ENCODE data around the gene PRKAA1. TPM values are rescaled to one million over a fixed set of nuclear protein-coding genes. Genes with fewer than 3 reads are reported as not detected.

PRKAA1 gene
- total and polyA plus RNA-seq, 3 experiments from 2014 or later: 46.7 to 79.4 (median 73.3) TPM

DNA sequence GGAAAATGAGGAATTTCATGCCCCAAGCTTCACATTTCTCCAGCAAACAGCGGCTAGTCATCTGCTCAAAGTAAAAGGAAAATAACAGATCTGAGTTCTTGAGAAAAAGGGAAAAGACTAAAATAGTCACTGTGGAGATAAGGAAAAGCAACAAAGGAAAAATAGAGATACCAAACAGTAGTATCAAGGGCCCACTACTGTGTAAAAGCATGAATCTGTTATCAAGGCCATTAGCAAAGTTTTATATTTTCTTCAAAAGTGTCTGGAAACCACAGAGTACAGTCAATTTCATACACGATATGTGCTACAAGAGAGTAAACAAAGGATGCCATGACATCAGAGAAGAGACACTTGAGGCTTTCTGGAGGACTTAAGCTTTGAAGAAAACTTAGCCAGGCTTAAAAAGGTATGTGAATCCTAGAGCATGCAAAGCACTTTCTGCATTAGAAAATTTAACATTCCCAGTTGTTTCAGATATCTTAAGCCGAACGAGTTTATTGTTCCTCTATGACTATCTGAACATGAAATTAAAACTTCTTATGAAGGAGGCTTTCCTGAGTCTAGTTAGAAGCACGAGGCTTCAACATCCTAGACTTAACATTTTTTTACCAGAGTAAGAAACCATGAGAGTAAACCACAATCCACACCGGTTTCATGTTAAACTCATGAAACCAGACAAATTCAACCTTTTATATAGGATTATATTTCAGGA is 43.6 kb downstream of the PRKAA1 start:
- Mint-ChIP-seq H3K4me3 (no peak overlapping the region), H3K27ac (no peak overlapping the region), H3K27me3 (no peaks in the 10 kb centered on the region), H3K4me1 (peaks cover 12 to 29% (median 16%) of the 10 kb centered on the region in 3 donors), H3K36me3 (peaks cover 0 to 23% (median 10%) of the 10 kb centered on the region in 3 donors), H3K9me3 (no peaks in the 10 kb centered on the region)
- H3K9me3 ChIP-seq (ENCODE audit: low read length): no peaks in the 10 kb centered on the region
- peak in 2 of 5 donors; percentile 47 to 59 for DNase-seq
- H3K36me3 ChIP-seq (ENCODE audit: insufficient read depth, low read length): no peaks in the 10 kb centered on the region
- H3K4me3 ChIP-seq (ENCODE audit: low read length): peak overlapping the region; percentile 93
- no peaks in the 10 kb centered on the region for H3K27me3 ChIP-seq (ENCODE audit: insufficient read depth, low read length, poor library complexity, severe bottlenecking)
- ChIA-PET POLR2A (interaction anchor here (1.1 kb wide), 1 partner anchor 81 kb away, joined by 3 read pairs; the partner anchor contains the start of gene RPL37), CTCF (interaction anchor here (1.0 to 2.1 kb wide), 3 partner anchors 8 to 44 kb away, joined by 3 to 6 read pairs (median 4); partner anchors contain the start of gene PRKAA1)
- peak overlapping the region; percentile 89 for H3K27ac ChIP-seq (ENCODE audit: low read depth, low read length)
- H3K4me1 ChIP-seq (ENCODE audit: insufficient read depth, low read length): peaks cover 14% of the 10 kb centered on the region

DNA sequence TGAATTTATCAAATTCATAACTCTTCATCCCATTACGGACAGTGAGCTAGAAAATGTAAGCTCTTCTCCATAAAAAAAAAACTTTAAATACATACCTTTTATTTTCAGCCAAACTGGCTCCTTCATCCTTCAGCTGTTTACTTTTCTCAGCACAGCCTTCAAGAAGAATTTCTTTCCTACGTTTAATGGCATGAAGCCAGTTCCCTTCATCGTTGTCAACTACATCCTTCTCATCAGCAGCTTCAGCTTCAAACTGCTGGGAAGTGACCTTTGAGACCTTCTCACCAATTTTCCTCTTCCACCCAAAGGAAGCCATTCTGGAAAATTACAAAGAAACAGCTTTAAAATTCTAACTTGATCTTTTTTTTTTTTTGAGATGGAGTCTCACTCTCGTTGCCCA is 51.5 kb downstream of the PRKAA1 start:
- no peaks in the 10 kb centered on the region for H3K27me3 Mint-ChIP-seq
- POLR2A ChIA-PET: interaction anchor here (0.7 kb wide), 1 partner anchor 389 kb away, joined by 3 read pairs; no protein-coding TSS in a partner anchor

DNA sequence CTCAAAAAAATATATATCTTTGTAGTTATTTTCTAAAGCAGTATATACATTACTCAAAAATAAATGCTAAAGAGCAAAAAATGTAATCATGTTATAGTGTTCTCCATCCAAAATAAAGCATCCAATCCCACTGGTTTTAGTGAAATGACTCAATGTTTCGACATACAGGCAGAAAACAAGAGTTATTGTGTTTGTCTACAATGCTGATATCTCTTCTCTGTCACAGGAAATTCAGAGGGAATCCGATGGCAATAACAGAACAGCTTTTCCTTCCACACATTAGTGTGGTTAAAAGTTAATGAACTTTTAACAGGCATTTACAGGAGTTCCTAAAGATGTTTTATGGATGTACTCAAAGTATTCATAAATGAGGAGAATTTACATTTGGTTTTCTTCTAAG is 54.4 kb downstream of the PRKAA1 start:
- Histone ChIP-seq H3K36me3 (ENCODE audit: insufficient read depth, low read length) (peaks cover 10% of the 10 kb centered on the region), H3K9me3 (ENCODE audit: low read length) (no peaks in the 10 kb centered on the region), H3K27me3 (ENCODE audit: insufficient read depth, low read length, poor library complexity, severe bottlenecking) (no peaks in the 10 kb centered on the region), H3K27ac (ENCODE audit: low read depth, low read length) (no peak overlapping the region), H3K4me3 (ENCODE audit: low read length) (no peak overlapping the region), H3K4me1 (ENCODE audit: insufficient read depth, low read length) (no peaks in the 10 kb centered on the region)
- Mint-ChIP-seq H3K4me1 (peaks cover 15 to 35% (median 31%) of the 10 kb centered on the region in 3 donors), H3K4me3 (no peak overlapping the region), H3K36me3 (peaks cover 21 to 60% (median 22%) of the 10 kb centered on the region in 3 donors), H3K9me3 (peaks cover 2 to 12% (median 8%) of the 10 kb centered on the region in 5 donors), H3K27me3 (no peaks in the 10 kb centered on the region), H3K27ac (peak overlapping the region in 1 of 8 donors; percentile 17)
- POLR2A ChIA-PET: no interaction called here
- no peak for DNase-seq
- CTCF ChIA-PET: no interaction called here

More for the DNA sequence above, 51.5 kb downstream of the PRKAA1 start:
- Mint-ChIP-seq H3K4me1 (peaks cover 24 to 56% (median 52%) of the 10 kb centered on the region in 3 donors), H3K36me3 (peaks cover 4 to 46% (median 7%) of the 10 kb centered on the region in 3 donors), H3K4me3 (no peak overlapping the region), H3K9me3 (no peaks in the 10 kb centered on the region), H3K27ac (peak overlapping the region in 1 of 8 donors; percentile 77)
- DNase-seq: no peak
- no peaks in the 10 kb centered on the region for H3K9me3 ChIP-seq (ENCODE audit: low read length)
- H3K4me3 ChIP-seq (ENCODE audit: low read length): no peak overlapping the region
- CTCF ChIA-PET: interaction anchor here (0.8 to 1.5 kb wide), 3 partner anchors 8 to 852 kb away, joined by 3 to 6 read pairs (median 3); partner anchors contain the start of gene TTC33
- peaks cover under 1% of the 10 kb centered on the region for H3K36me3 ChIP-seq (ENCODE audit: insufficient read depth, low read length)
- no peaks in the 10 kb centered on the region for H3K27me3 ChIP-seq (ENCODE audit: insufficient read depth, low read length, poor library complexity, severe bottlenecking)
- H3K4me1 ChIP-seq (ENCODE audit: insufficient read depth, low read length): no peaks in the 10 kb centered on the region
- H3K27ac ChIP-seq (ENCODE audit: low read depth, low read length): no peak overlapping the region

DNA sequence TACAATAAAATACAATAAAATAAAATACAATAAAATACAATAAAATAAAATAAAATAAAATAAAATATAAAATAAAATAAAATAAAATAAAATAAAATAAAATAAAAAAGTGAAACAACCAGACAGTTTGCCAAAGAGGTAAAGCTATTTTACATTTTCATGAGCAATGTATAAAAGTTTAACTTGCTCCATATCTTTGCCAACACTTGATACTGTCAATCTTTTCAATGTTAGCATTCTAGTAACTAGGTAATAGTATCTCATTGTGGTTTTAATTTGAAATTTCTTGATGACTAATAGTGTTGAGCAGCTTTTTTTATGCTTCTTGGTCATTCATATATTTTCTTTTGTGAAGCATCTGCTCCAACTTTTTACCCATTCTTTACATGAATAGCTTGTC is 59.7 kb downstream of the PRKAA1 start:
- H3K36me3 ChIP-seq (ENCODE audit: insufficient read depth, low read length): peaks cover 10% of the 10 kb centered on the region
- POLR2A ChIA-PET: no interaction called here

DNA sequence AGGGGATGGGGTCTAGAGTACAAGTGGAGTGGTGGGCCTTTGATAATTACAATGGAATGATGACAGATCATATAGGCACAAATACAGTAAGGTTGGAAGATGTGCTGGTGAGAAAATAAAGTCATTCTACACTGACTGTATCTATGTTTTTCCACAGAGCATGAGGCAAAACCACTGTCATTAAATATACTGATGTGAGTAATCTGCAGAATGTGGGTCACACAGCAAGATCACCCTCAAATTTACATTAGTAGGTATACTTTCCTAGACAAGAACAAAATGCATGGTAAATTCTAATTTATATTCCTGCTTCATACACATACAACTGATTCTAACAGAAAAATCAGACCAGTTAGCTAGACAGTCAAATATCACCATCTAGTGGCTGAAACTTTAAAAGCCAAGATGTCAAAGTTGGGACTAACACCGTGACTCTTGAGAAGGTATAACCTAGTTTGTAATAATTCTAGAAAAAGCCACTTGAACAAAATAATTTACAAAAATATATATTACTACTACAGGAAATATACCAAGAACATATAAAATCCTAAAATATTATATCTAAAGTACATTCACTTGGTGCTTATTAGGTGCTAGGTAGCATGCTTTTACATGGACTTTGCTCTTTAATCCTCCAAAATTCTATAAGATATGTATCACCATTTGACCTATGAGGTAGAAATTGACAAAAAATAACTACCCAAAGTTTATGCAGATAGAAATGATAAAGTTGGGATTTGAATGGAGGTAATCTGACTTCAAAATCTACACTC is 61.9 kb downstream of the PRKAA1 start:
- peak in 2 of 5 donors; percentile 36 to 44 for DNase-seq
- H3K9me3 Mint-ChIP-seq: peaks cover 2 to 12% (median 8%) of the 10 kb centered on the region in 5 donors
- Histone ChIP-seq H3K36me3 (ENCODE audit: insufficient read depth, low read length) (peaks cover 5% of the 10 kb centered on the region), H3K4me1 (ENCODE audit: insufficient read depth, low read length) (no peaks in the 10 kb centered on the region), H3K9me3 (ENCODE audit: low read length) (no peaks in the 10 kb centered on the region), H3K4me3 (ENCODE audit: low read length) (no peak overlapping the region), H3K27ac (ENCODE audit: low read depth, low read length) (no peak overlapping the region), H3K27me3 (ENCODE audit: insufficient read depth, low read length, poor library complexity, severe bottlenecking) (no peaks in the 10 kb centered on the region)
- H3K4me1 Mint-ChIP-seq: peaks cover 10 to 28% (median 28%) of the 10 kb centered on the region in 3 donors
- H3K27me3 Mint-ChIP-seq: no peaks in the 10 kb centered on the region
- ChIA-PET CTCF (interaction anchor here (2.4 kb wide), 1 partner anchor 11 kb away, joined by 9 read pairs; no protein-coding TSS in a partner anchor), POLR2A (no interaction called here)
- no peak overlapping the region for H3K4me3 Mint-ChIP-seq
- H3K27ac Mint-ChIP-seq: no peak overlapping the region
- H3K36me3 Mint-ChIP-seq: peaks cover 21 to 43% (median 28%) of the 10 kb centered on the region in 3 donors

More for the DNA sequence above, 59.7 kb downstream of the PRKAA1 start:
- Mint-ChIP-seq H3K9me3 (peaks cover 2 to 12% (median 8%) of the 10 kb centered on the region in 5 donors), H3K4me3 (no peak overlapping the region), H3K36me3 (peaks cover 24 to 48% (median 31%) of the 10 kb centered on the region in 3 donors), H3K4me1 (peaks cover 7 to 24% (median 23%) of the 10 kb centered on the region in 3 donors), H3K27ac (no peak overlapping the region), H3K27me3 (no peaks in the 10 kb centered on the region)
- H3K27ac ChIP-seq (ENCODE audit: low read depth, low read length): no peak overlapping the region
- CTCF ChIA-PET: interaction anchor here (1.0 to 1.1 kb wide), 2 partner anchors 17 to 790 kb away, joined by 3 to 4 read pairs; partner anchors contain the start of gene TTC33
- H3K9me3 ChIP-seq (ENCODE audit: low read length): no peaks in the 10 kb centered on the region
- no peak for DNase-seq
- no peaks in the 10 kb centered on the region for H3K4me1 ChIP-seq (ENCODE audit: insufficient read depth, low read length)
- H3K27me3 ChIP-seq (ENCODE audit: insufficient read depth, low read length, poor library complexity, severe bottlenecking): no peaks in the 10 kb centered on the region
- no peak overlapping the region for H3K4me3 ChIP-seq (ENCODE audit: low read length)

DNA sequence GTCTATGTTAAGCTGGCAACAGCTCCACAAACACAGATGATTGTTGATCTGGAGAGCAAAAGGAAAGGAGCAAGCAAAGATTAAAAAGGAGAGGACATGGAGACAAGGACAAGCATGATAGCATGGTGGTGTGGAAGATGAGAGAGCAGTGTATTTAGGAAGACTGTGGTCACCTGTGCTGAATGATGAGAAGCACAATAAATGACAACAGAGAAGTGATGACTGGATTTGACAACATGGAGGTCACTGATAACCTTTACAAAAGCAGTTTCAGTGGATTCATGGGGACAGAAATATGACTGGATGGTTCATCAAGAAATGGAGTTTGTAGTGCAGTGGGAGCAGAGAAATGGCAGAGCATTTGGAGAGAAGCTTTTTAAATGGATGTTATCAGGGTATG is 62.6 kb downstream of the PRKAA1 start:
- DNase-seq: no peak
- no peaks in the 10 kb centered on the region for H3K4me1 ChIP-seq (ENCODE audit: insufficient read depth, low read length)
- no peak overlapping the region for H3K4me3 ChIP-seq (ENCODE audit: low read length)
- H3K27ac ChIP-seq (ENCODE audit: low read depth, low read length): no peak overlapping the region
- H3K27ac Mint-ChIP-seq: peak overlapping the region in 3 of 8 donors; percentile 7 to 58 (median 14)
- H3K4me3 Mint-ChIP-seq: no peak overlapping the region
- H3K36me3 Mint-ChIP-seq: peaks cover 14 to 40% (median 22%) of the 10 kb centered on the region in 3 donors
- H3K36me3 ChIP-seq (ENCODE audit: insufficient read depth, low read length): no peaks in the 10 kb centered on the region
- H3K4me1 Mint-ChIP-seq: peaks cover 11 to 32% (median 31%) of the 10 kb centered on the region in 3 donors
- CTCF ChIA-PET: interaction anchor here (2.4 kb wide), 1 partner anchor 11 kb away, joined by 9 read pairs; no protein-coding TSS in a partner anchor
- no peaks in the 10 kb centered on the region for H3K27me3 ChIP-seq (ENCODE audit: insufficient read depth, low read length, poor library complexity, severe bottlenecking)
- H3K27me3 Mint-ChIP-seq: no peaks in the 10 kb centered on the region
- no peaks in the 10 kb centered on the region for H3K9me3 ChIP-seq (ENCODE audit: low read length)
- POLR2A ChIA-PET: no interaction called here
- peaks cover 2 to 5% (median 4%) of the 10 kb centered on the region in 5 donors for H3K9me3 Mint-ChIP-seq

DNA sequence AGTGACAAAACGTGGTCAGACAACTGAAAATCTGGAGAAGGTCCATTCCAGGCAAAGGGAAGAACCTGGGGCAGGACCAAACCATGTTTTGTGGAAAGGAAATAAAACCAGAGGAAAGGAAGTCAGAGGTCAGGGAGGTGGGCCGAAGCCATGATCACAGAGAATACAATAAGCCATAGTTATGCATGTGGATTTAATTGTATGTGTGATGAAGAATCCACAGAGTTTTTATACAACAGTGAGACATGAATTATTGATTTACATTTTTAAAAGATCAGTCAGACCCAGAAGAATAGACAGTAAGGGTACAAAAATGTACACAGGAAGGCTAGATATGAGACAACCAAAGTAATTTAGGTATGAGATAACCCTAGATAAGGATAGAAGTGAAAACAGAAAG is 63.2 kb downstream of the PRKAA1 start:
- Mint-ChIP-seq H3K9me3 (peaks cover 0 to 3% (median 2%) of the 10 kb centered on the region in 5 donors), H3K36me3 (peaks cover 9 to 41% (median 18%) of the 10 kb centered on the region in 3 donors), H3K27me3 (no peaks in the 10 kb centered on the region), H3K4me1 (peaks cover 14 to 35% (median 31%) of the 10 kb centered on the region in 3 donors), H3K4me3 (no peak overlapping the region), H3K27ac (peak overlapping the region in 3 of 8 donors; percentile 2 to 39 (median 14))
- Histone ChIP-seq H3K27me3 (ENCODE audit: insufficient read depth, low read length, poor library complexity, severe bottlenecking) (no peaks in the 10 kb centered on the region), H3K9me3 (ENCODE audit: low read length) (no peaks in the 10 kb centered on the region), H3K4me1 (ENCODE audit: insufficient read depth, low read length) (no peaks in the 10 kb centered on the region), H3K4me3 (ENCODE audit: low read length) (no peak overlapping the region), H3K27ac (ENCODE audit: low read depth, low read length) (no peak overlapping the region), H3K36me3 (ENCODE audit: insufficient read depth, low read length) (no peaks in the 10 kb centered on the region)
- DNase-seq: no peak
- ChIA-PET POLR2A (no interaction called here), CTCF (interaction anchor here (1.2 to 2.4 kb wide), 3 partner anchors 10 to 786 kb away, joined by 3 to 9 read pairs (median 5); no protein-coding TSS in a partner anchor)

Measured in CD8-positive, alpha-beta memory T cell (primary cell).